Prostate gland (tissue), 2 donors: ENCODE results near the gene CAMSAP2. TPM values are rescaled to one million over a fixed set of nuclear protein-coding genes. Genes with fewer than 3 reads are reported as not detected.
A peak's percentile ranks its signal among the peaks of the same experiment; 100 is the strongest.

Experiments used
- DNase-seq: peaks from one replicate; pipeline ENCODE4 v3.0.0-alpha.2; 2019; ENCODE audit warnings: low spot score
- H3K27ac ChIP-seq, 2 donors: fragments of 200-600 bp; sonication (generic); 2 replicates each; pipeline ENCODE4 v1.5.1; 2017 to 2019
- H3K27me3 ChIP-seq: fragments of 200-600 bp; sonication (generic); replicated peaks from 2 replicates; pipeline ENCODE4 v1.5.1; 2019; ENCODE audit not compliant: insufficient read depth
- H3K36me3 ChIP-seq, 2 donors: fragments of 200-600 bp; sonication (generic); 1 replicate in 1 of 2; 2 replicates in 1 of 2; pipeline versions ENCODE4 v1.5.1 to v1.8.1; 2017 to 2019
- H3K4me1 ChIP-seq: fragments of 200-600 bp; sonication (generic); replicated peaks from 2 replicates; pipeline ENCODE4 v1.5.1; 2019
- H3K4me3 ChIP-seq, 2 donors: fragments of 200-600 bp; sonication (generic); 2 replicates each; pipeline ENCODE4 v1.5.1; 2017 to 2019
- H3K9me3 ChIP-seq: fragments of 200-600 bp; sonication (generic); 2 replicates; pipeline ENCODE4 v1.5.1; 2017
- CTCF ChIP-seq, 4 experiments: fragments of 200-600 bp in 2 of 4; fragments of 450-650 bp in 2 of 4; sonication (generic) in 2 of 4; IDR thresholded peaks; 1 replicate in 3 of 4; 2 replicates in 1 of 4; pipeline ENCODE4 v1.5.1; 2016 to 2019; ENCODE audit warnings: antibody characterized with exemption in 4 of 4, mild to moderate bottlenecking in 2 of 4, moderate library complexity in 2 of 4
- POLR2A ChIP-seq: fragments of 450-650 bp; IDR thresholded peaks from one replicate; pipeline ENCODE4 v1.6.1; 2016; ENCODE audit warnings: antibody characterized with exemption, mild to moderate bottlenecking
- POLR2AphosphoS5 ChIP-seq: sonication (generic); formaldehyde crosslinking; IDR thresholded peaks from one replicate; pipeline ENCODE4 v1.6.1; 2017; ENCODE audit warnings: antibody characterized with exemption
- WGBS: methylation state at CpG from one replicate; pipeline ENCODE4 v1.1.5; 2018; 5-methylcytosine and 5-hydroxymethylcytosine counted together
- intact Hi-C: fragments of 100-400 bp; cut with DNase I; formaldehyde crosslinking; loops from one replicate; pipeline ENCODE4 v1.14.2; 2022
- total RNA-seq, 2 donors: library from RNA; depleted of rRNA; stranded (reverse); fragments of >200 nt; gene quantifications; one replicate each; pipeline ENCODE4 v1.1.0, GENCODE V29; 2016

Gene CAMSAP2
- total RNA-seq, 2 donors from 2014 or later: 15.8 to 22.8 TPM

GRCh38 chr1:200729863-200730262 lies 8.8 kb upstream of the CAMSAP2 start:
- intact Hi-C loops: no loop called here
- Histone ChIP-seq H3K9me3 (no peaks in the 10 kb centered on the region), H3K4me1 (no peaks in the 10 kb centered on the region), H3K27me3 (no peaks in the 10 kb centered on the region), H3K4me3 (no peak overlapping the region), H3K36me3 (no peaks in the 10 kb centered on the region), H3K27ac (no peak overlapping the region)
- TF ChIP-seq POLR2A (no peak), CTCF (IDR thresholded peaks at IDR 0.05) (no peak), POLR2AphosphoS5 (no peak)
- no peak for DNase-seq
- WGBS: 51% methylated on average over 3 of the region's 3 CpGs

GRCh38 chr1:200731654-200732332 lies 6.9 kb upstream of the CAMSAP2 start:
- Histone ChIP-seq H3K27ac (no peak overlapping the region), H3K4me3 (no peak overlapping the region), H3K4me1 (no peaks in the 10 kb centered on the region), H3K9me3 (no peaks in the 10 kb centered on the region), H3K27me3 (no peaks in the 10 kb centered on the region), H3K36me3 (no peaks in the 10 kb centered on the region)
- DNase-seq: no peak
- intact Hi-C loops: no loop called here
- WGBS: 91% methylated on average over 5 of the region's 5 CpGs
- TF ChIP-seq POLR2AphosphoS5 (no peak), CTCF (IDR thresholded peaks at IDR 0.05) (no peak), POLR2A (no peak)

GRCh38 chr1:200732438-200732837 lies 6.3 kb upstream of the CAMSAP2 start:
- no peak overlapping the region for H3K27ac ChIP-seq
- no peak overlapping the region for H3K4me3 ChIP-seq
- TF ChIP-seq CTCF (IDR thresholded peaks at IDR 0.05): no peak
- no peak for TF ChIP-seq POLR2AphosphoS5
- no peak for TF ChIP-seq POLR2A
- H3K9me3 ChIP-seq: no peaks in the 10 kb centered on the region
- DNase-seq: no peak
- H3K27me3 ChIP-seq: no peaks in the 10 kb centered on the region
- H3K36me3 ChIP-seq: no peaks in the 10 kb centered on the region
- WGBS: 86% methylated on average over 7 of the region's 7 CpGs
- intact Hi-C loops: no loop called here
- H3K4me1 ChIP-seq: no peaks in the 10 kb centered on the region

- intact Hi-C loops: no loop called here
- TF ChIP-seq POLR2AphosphoS5 (no peak), POLR2A (no peak), CTCF (IDR thresholded peaks at IDR 0.05) (no peak)
- WGBS: 59% methylated on average over 6 of the region's 6 CpGs
These were observed 4.8 kb upstream of the CAMSAP2 start for GRCh38 chr1:200733907-200734306.

GRCh38 chr1:200737647-200738291 lies 924 bp upstream of the CAMSAP2 start:
- no peak for DNase-seq
- H3K4me3 ChIP-seq: no peak overlapping the region
- no peaks in the 10 kb centered on the region for H3K4me1 ChIP-seq
- TF ChIP-seq POLR2AphosphoS5: no peak
- no peak for TF ChIP-seq CTCF (IDR thresholded peaks at IDR 0.05)
- TF ChIP-seq POLR2A: no peak
- H3K27ac ChIP-seq: peak overlapping the region; percentile 99 to 100
- no peaks in the 10 kb centered on the region for H3K27me3 ChIP-seq
- no peaks in the 10 kb centered on the region for H3K9me3 ChIP-seq
- no peaks in the 10 kb centered on the region for H3K36me3 ChIP-seq
- intact Hi-C loops: loop anchor here (5.0 kb wide), 2 partner anchors 65 to 115 kb away; partner anchors contain the start of gene KIF14
- 85% methylated on average over 8 of the region's 8 CpGs for WGBS

More at GRCh38 chr1:200733907-200734306, 4.8 kb upstream of the CAMSAP2 start:
- Histone ChIP-seq H3K4me3 (no peak overlapping the region), H3K27ac (no peak overlapping the region), H3K27me3 (no peaks in the 10 kb centered on the region), H3K9me3 (no peaks in the 10 kb centered on the region), H3K36me3 (no peaks in the 10 kb centered on the region), H3K4me1 (no peaks in the 10 kb centered on the region)
- no peak for DNase-seq
